PFSK-1 (cell line): Measurements from ENCODE around the gene CDR2.

Experiments used
- FOXP2 ChIP-seq: optimal IDR thresholded peaks from 2 replicates; pipeline ENCODE3; 2011; ENCODE audit warnings: borderline replicate concordance, control low read depth, inconsistent platforms; ENCODE audit not compliant: insufficient read depth; ENCODE audit errors: extremely low read length, extremely low read depth
- POLR2AphosphoS5 ChIP-seq: IDR thresholded peaks from 2 replicates; pipeline ENCODE4 v1.6.1; 2012; ENCODE audit warnings: low read depth, mild to moderate bottlenecking, control low read depth, low read length, moderate library complexity
- REST ChIP-seq, 2 experiments: IDR thresholded peaks; 2 replicates each; pipeline versions ENCODE4 v1.6.1 to v1.8.0; 2011 to 2012; ENCODE audit warnings: low read depth in 2 of 2, low read length in 2 of 2, control low read depth in 1 of 2, inconsistent platforms in 1 of 2, mild to moderate bottlenecking in 1 of 2, moderate library complexity in 1 of 2; ENCODE audit not compliant: insufficient read depth in 1 of 2
- SIN3A ChIP-seq: IDR thresholded peaks from 2 replicates; pipeline ENCODE4 v1.6.1; 2012; ENCODE audit warnings: mild to moderate bottlenecking, low read length, moderate library complexity, borderline replicate concordance; ENCODE audit not compliant: insufficient read depth
- TAF1 ChIP-seq: IDR thresholded peaks from 2 replicates; pipeline ENCODE4 v1.6.1; 2012; ENCODE audit warnings: low read length, control low read depth, borderline replicate concordance; ENCODE audit not compliant: insufficient read depth

DNA sequence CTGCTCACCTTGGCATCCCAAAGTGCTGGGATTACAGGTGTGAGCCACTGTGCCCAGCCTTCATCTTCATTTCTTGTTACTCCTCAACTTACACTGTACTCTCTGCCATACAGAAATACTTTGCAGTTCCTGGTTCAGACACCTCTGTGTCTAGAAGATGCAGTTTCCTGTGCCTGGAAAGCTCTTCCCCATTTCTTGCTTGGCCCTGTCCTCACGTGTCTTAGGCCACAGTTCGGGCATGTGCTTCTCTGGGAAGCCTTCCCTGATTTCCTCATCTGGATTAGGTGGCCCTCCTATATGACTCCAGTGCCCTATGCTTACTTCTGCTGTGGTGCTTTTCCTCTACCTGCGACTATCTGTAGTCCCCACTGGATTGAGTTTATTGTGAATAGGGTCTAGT is 26.5 kb upstream of the CDR2 start:
- TF ChIP-seq REST (IDR thresholded peaks at IDR 0.05; ENCODE audit: insufficient read depth in 1 of 2, low read depth in 2 of 2, low read length in 2 of 2): no peak
- TF ChIP-seq POLR2AphosphoS5: no peak
- no peak for TF ChIP-seq SIN3A
- TF ChIP-seq TAF1: no peak
- no peak for TF ChIP-seq FOXP2
